Tibial nerve (tissue), 4 donors: ENCODE results near the gene CNGA1. TPM values are rescaled to one million over a fixed set of nuclear protein-coding genes. Genes with fewer than 3 reads are reported as not detected.
A peak's percentile ranks its signal among the peaks of the same experiment; 100 is the strongest.

Experiments used
- DNase-seq, 2 donors: peaks; one replicate each; pipeline ENCODE4 v3.0.0-alpha.2; 2019; ENCODE audit warnings: low spot score in 2 of 2
- H3K27ac ChIP-seq, 4 donors: fragments of 200-600 bp; sonication (generic) in 3 of 4; one replicate each; pipeline ENCODE4 v1.5.1; 2017 to 2019; ENCODE audit warnings: mild to moderate bottlenecking in 1 of 4
- H3K27me3 ChIP-seq, 2 donors: fragments of 200-600 bp; sonication (generic) in 1 of 2; one replicate each; pipeline versions ENCODE4 v1.5.1 to v1.6.0; 2017 to 2019
- H3K36me3 ChIP-seq, 3 donors: fragments of 200-600 bp; sonication (generic); one replicate each; pipeline ENCODE4 v1.5.1; 2018 to 2019
- H3K4me1 ChIP-seq, 4 donors: fragments of 200-600 bp; sonication (generic) in 3 of 4; one replicate each; pipeline ENCODE4 v1.5.1; 2017 to 2019
- H3K4me3 ChIP-seq, 4 donors: fragments of 200-600 bp; sonication (generic) in 3 of 4; one replicate each; pipeline ENCODE4 v1.5.1; 2017 to 2019; ENCODE audit warnings: mild to moderate bottlenecking in 1 of 4, moderate library complexity in 1 of 4
- H3K9me3 ChIP-seq, 4 donors: fragments of 200-600 bp; sonication (generic) in 3 of 4; one replicate each; pipeline ENCODE4 v1.5.1; 2017 to 2019
- EP300 ChIP-seq, 2 donors: sonication (generic); formaldehyde crosslinking; IDR thresholded peaks; one replicate each; pipeline ENCODE4 v1.6.1; 2017; ENCODE audit warnings: antibody characterized with exemption in 2 of 2, mild to moderate bottlenecking in 1 of 2
- POLR2A ChIP-seq, 2 donors: fragments of 450-650 bp; IDR thresholded peaks; one replicate each; pipeline ENCODE4 v1.6.1; 2017; ENCODE audit warnings: antibody characterized with exemption in 2 of 2, mild to moderate bottlenecking in 2 of 2, moderate library complexity in 2 of 2
- WGBS, 2 donors: methylation state at CpG; one replicate each; pipeline ENCODE4 v1.1.5; 2018; 5-methylcytosine and 5-hydroxymethylcytosine counted together
- total RNA-seq, 4 donors: library from RNA; depleted of rRNA; stranded (reverse); fragments of >200 nt; gene quantifications; one replicate each; pipeline ENCODE4 v1.1.0, GENCODE V29; 2016
- TF ChIP-seq, protein P1 (sequence below), 5 experiments: fragments of 200-600 bp in 3 of 5; fragments of 450-650 bp in 2 of 5; sonication (generic) in 3 of 5; IDR thresholded peaks; one replicate each; pipeline ENCODE4 v1.5.1; 2016 to 2019; ENCODE audit warnings: antibody characterized with exemption in 5 of 5, mild to moderate bottlenecking in 3 of 5, moderate library complexity in 2 of 5

The CNGA1 gene
- total RNA-seq, 4 donors from 2014 or later: 4.1 to 7.2 (median 4.7) TPM

DNA sequence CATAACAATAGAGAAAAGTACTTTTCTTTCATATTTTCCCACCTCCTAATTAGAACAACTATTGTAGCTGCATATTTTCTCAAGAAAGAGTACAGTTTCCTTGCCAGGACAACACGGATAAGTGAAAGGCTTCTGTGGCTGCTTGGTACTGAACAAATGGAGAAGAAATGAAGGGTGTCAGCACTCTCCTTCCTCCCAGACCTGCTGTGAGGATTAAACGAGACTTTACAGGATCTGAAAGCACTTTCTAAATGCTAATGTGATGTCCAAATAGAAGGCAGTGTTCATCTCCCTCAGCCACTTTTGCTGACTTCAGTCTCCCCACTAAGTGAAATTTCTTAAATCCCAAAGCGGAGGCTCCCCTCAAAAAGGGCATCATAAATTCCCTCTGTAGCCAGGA, 14.0 kb upstream of the CNGA1 start:
- Histone ChIP-seq H3K27me3 (no peaks in the 10 kb centered on the region), H3K4me3 (no peak overlapping the region), H3K27ac (peak overlapping the region in 2 of 4 donors; percentile 9 to 12), H3K36me3 (no peaks in the 10 kb centered on the region), H3K9me3 (no peaks in the 10 kb centered on the region), H3K4me1 (peaks cover 0 to 12% (median 0%) of the 10 kb centered on the region in 4 donors)
- DNase-seq: no peak
- TF ChIP-seq POLR2A (IDR thresholded peaks at IDR 0.05): no peak
- TF ChIP-seq, protein P1, sequence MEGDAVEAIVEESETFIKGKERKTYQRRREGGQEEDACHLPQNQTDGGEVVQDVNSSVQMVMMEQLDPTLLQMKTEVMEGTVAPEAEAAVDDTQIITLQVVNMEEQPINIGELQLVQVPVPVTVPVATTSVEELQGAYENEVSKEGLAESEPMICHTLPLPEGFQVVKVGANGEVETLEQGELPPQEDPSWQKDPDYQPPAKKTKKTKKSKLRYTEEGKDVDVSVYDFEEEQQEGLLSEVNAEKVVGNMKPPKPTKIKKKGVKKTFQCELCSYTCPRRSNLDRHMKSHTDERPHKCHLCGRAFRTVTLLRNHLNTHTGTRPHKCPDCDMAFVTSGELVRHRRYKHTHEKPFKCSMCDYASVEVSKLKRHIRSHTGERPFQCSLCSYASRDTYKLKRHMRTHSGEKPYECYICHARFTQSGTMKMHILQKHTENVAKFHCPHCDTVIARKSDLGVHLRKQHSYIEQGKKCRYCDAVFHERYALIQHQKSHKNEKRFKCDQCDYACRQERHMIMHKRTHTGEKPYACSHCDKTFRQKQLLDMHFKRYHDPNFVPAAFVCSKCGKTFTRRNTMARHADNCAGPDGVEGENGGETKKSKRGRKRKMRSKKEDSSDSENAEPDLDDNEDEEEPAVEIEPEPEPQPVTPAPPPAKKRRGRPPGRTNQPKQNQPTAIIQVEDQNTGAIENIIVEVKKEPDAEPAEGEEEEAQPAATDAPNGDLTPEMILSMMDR (IDR thresholded peaks at IDR 0.05): no peak
- TF ChIP-seq EP300 (IDR thresholded peaks at IDR 0.05): no peak
- 42 to 51% methylated on average over 3 of the region's 3 CpGs for WGBS, 2 donors

DNA sequence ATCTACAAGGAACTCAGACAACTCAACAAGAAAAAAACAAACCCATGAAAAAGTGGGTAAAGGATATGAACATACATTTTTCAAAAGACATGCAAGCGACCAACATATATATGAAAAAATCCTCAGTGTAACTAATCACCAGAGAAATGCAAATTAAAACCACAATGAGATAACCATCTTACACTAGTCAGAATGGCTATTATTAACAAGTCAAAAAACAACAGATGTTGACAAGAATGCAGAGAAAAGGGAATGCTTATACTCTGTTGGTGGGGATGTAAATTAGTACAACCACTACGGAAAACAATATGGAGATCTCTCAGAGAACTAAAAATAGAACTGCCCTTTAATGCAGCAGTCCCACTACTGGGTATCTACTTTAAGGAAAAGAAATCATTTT, 12.2 kb upstream of the CNGA1 start:
- peaks cover 0 to 24% (median 0%) of the 10 kb centered on the region in 4 donors for H3K4me1 ChIP-seq
- no peaks in the 10 kb centered on the region for H3K9me3 ChIP-seq
- DNase-seq: no peak
- peak overlapping the region in 1 of 4 donors; percentile 2 for H3K27ac ChIP-seq
- no peak for TF ChIP-seq EP300 (IDR thresholded peaks at IDR 0.05)
- TF ChIP-seq POLR2A (IDR thresholded peaks at IDR 0.05): no peak
- TF ChIP-seq, protein P1 (IDR thresholded peaks at IDR 0.05): no peak
- H3K4me3 ChIP-seq: no peak overlapping the region
- no peaks in the 10 kb centered on the region for H3K27me3 ChIP-seq
- WGBS, 2 donors: 17 to 54% methylated on average over 2 of the region's 2 CpGs
- H3K36me3 ChIP-seq: no peaks in the 10 kb centered on the region

DNA sequence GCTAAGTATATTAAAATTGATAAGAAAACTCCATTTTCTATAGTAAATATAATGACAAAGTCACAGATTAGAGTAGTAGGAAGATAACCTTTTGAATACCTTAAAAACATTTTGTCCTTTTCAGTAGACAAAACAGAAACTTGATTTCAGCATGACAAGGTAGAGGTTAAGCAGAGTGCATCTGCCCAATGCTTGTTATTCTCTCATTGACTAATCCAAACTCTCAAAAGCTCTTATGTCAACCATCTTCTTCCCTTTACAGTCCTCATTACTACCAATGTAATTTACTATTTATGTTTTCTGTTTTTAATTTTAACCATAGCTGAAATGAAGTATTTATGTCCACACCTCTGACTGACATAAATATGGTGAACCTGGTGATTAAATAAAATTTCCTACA, 11.2 kb upstream of the CNGA1 start:
- Histone ChIP-seq H3K27ac (no peak overlapping the region), H3K4me3 (no peak overlapping the region), H3K4me1 (peaks cover 0 to 22% (median 0%) of the 10 kb centered on the region in 4 donors), H3K36me3 (no peaks in the 10 kb centered on the region), H3K9me3 (no peaks in the 10 kb centered on the region), H3K27me3 (no peaks in the 10 kb centered on the region)
- TF ChIP-seq EP300 (IDR thresholded peaks at IDR 0.05) (no peak), POLR2A (IDR thresholded peaks at IDR 0.05) (no peak)
- TF ChIP-seq, protein P1 (IDR thresholded peaks at IDR 0.05): no peak
- no peak for DNase-seq

DNA sequence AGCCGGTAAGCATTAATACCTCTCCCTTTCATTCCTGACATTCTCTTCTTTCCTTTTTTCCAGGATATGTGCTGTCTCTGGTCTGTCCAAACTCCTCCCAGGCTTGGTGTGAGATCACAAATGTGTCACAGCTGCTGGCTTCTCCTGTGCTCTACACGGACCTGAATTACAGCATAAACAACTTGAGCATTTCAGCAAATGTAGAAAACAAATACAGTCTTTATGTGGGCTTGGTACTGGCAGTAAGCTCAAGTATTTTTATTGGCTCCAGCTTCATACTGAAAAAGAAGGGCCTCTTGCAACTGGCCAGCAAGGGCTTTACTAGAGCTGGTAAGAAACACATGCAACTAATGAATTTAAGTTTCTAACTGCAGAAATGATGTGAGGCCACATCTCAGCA, 8.5 kb upstream of the CNGA1 start:
- Histone ChIP-seq H3K4me3 (no peak overlapping the region), H3K36me3 (no peaks in the 10 kb centered on the region), H3K4me1 (peaks cover 0 to 16% (median 1%) of the 10 kb centered on the region in 4 donors), H3K27ac (peak overlapping the region; percentile 55 to 87 (median 72)), H3K27me3 (no peaks in the 10 kb centered on the region), H3K9me3 (no peaks in the 10 kb centered on the region)
- 5 to 7% methylated on average over 2 of the region's 2 CpGs for WGBS, 2 donors
- peak in 1 of 2 donors; percentile 63 for TF ChIP-seq EP300 (IDR thresholded peaks at IDR 0.05)
- TF ChIP-seq, protein P1 (IDR thresholded peaks at IDR 0.05): no peak
- no peak for DNase-seq

DNA sequence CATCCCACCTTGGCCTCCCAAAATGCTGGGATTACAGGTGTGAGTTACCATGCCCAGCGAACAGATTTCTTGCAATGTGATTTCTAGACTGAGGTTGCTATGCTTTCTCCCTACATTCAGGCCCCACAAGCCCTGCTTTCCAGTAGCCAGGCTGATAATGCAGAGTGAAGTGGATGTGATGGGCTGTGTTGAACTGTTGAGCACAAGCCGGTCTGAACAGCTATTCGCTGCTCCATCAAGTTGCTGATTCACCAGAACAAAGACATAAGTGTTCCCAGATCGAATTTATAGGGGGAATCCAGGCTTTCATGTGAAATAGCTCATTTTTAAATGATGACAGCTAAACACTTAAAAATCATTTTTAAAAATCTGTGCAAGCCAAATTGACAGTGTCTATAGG, 8.0 kb upstream of the CNGA1 start:
- H3K4me3 ChIP-seq: no peak overlapping the region
- H3K27ac ChIP-seq: peak overlapping the region; percentile 55 to 87 (median 72)
- no peaks in the 10 kb centered on the region for H3K36me3 ChIP-seq
- 22 to 49% methylated on average over 4 of the region's 4 CpGs for WGBS, 2 donors
- no peaks in the 10 kb centered on the region for H3K9me3 ChIP-seq
- DNase-seq: no peak
- H3K27me3 ChIP-seq: no peaks in the 10 kb centered on the region
- peaks cover 0 to 16% (median 1%) of the 10 kb centered on the region in 4 donors for H3K4me1 ChIP-seq
- no peak for TF ChIP-seq EP300 (IDR thresholded peaks at IDR 0.05)
- TF ChIP-seq, protein P1 (IDR thresholded peaks at IDR 0.05): no peak
- TF ChIP-seq POLR2A (IDR thresholded peaks at IDR 0.05): no peak
